Posterior cingulate gyrus (tissue), 11 donors: ENCODE results near the gene SNX19.
"Not testable (repeated sequence)": the region's sequence is repeated elsewhere in the genome, so short reads cannot be mapped to it uniquely, and the experiment has no call there.

Experiments used
- DNase-seq, 10 donors: peaks; one replicate each; pipeline versions ENCODE4 v3.0.0 to v3.0.0-alpha.2; 2020 to 2021; ENCODE audit warnings: mixed read lengths in 3 of 10
- intact Hi-C: fragments of 100-400 bp; cut with DNase I; formaldehyde crosslinking; loops from one replicate; pipeline ENCODE4 v1.15.1; 2023

SNX19 gene, protein sequence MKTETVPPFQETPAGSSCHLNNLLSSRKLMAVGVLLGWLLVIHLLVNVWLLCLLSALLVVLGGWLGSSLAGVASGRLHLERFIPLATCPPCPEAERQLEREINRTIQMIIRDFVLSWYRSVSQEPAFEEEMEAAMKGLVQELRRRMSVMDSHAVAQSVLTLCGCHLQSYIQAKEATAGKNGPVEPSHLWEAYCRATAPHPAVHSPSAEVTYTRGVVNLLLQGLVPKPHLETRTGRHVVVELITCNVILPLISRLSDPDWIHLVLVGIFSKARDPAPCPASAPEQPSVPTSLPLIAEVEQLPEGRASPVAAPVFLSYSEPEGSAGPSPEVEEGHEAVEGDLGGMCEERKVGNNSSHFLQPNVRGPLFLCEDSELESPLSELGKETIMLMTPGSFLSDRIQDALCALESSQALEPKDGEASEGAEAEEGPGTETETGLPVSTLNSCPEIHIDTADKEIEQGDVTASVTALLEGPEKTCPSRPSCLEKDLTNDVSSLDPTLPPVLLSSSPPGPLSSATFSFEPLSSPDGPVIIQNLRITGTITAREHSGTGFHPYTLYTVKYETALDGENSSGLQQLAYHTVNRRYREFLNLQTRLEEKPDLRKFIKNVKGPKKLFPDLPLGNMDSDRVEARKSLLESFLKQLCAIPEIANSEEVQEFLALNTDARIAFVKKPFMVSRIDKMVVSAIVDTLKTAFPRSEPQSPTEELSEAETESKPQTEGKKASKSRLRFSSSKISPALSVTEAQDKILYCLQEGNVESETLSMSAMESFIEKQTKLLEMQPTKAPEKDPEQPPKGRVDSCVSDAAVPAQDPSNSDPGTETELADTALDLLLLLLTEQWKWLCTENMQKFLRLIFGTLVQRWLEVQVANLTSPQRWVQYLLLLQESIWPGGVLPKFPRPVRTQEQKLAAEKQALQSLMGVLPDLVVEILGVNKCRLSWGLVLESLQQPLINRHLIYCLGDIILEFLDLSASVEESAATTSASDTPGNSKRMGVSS

DNA sequence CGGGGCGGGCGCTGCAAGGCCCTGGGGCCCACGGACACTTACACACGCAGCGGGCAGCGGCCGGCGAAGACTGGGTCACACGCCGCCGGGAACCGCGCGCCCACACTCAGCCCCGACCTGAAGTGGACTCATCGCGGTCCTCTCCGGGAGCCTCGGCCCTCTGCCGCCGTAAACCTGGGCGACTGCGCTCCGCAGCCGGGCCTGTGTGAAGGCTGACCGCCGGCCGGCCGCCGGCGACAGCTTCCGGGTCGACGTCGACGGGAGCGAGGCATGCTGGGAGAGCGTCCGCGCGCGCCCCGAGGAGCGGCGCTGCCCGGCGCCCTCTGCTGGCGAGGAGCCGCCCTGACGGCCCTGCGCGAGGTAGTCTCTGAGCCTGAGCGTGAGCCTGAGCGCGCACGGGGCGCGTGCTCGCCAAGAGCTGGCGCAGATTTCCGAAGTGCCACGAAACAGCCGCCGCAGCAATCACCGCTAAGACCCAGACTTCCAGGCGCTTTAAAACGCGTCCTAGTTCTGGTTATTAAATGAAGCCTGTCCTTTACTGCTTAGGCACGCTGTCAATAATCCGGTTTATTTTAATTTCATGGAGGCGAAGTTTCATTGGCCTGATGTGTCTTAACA lies at the start of gene SNX19:
Gene SNX19 (minus strand): TSS at position 242 of the 618 bp plus-strand sequence. CDS start 540 bp downstream, outside the sequence.
- intact Hi-C loops: no loop called here
- peak; percentile 88 to 99 (median 92) for DNase-seq

DNA sequence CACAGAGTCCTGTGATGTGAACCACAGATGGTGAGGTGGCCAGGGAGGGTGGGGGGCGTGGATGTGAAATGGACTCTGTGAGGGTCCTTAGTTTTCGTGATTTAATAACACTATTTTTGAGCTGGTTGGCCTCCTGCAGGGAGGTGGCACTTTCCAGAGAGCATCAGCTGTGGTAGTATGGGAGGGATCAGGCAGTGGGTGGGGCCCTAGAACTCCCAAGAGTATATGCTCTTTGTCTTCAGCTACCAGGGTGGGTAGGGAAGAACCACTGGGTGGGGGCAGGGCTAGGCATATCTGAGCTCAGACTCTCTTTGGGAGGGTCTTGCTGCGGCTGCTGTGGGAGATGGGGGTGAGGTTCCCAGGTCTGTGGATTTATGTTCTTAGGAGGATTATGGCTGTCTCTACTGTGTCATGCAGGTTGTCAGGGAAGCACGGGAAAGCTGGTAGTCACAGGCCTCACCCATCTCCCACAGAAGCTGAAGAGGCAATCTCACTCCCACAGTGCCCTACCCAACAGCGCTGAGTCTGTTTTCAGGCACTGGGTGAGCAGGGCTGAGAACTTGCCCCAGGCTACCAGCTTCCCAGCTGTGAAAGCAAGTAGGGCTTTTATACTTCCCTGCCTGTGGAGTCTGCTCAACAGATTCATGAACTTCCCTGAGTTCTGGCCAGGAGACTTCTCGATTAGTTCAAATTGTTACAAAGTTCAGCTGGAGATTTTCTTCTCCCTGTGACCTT lies 47.9 kb upstream of the SNX19 start:
- intact Hi-C loops: no loop called here
- no peak for DNase-seq

DNA sequence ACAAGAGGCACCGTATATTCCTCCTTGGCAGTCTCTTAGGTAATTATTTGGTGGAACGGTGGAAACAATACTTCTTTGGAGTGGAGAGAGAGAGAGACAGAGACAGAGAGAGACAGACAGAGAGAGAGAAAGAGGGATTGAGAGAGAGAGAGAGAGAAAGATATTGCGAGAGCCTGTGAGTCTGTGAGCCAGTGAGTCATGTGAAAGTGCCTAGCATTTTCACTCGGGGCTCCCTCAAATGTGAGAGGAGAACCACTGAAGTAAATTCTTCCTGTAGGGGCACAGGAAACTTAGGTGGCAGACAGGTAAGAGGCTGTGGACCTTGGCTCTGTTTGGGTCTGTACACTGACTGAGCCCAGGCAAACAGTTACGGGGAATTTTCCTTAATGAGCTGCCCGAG lies 31.6 kb upstream of the SNX19 start:
- intact Hi-C loops: no loop called here
- no peak for DNase-seq

DNA sequence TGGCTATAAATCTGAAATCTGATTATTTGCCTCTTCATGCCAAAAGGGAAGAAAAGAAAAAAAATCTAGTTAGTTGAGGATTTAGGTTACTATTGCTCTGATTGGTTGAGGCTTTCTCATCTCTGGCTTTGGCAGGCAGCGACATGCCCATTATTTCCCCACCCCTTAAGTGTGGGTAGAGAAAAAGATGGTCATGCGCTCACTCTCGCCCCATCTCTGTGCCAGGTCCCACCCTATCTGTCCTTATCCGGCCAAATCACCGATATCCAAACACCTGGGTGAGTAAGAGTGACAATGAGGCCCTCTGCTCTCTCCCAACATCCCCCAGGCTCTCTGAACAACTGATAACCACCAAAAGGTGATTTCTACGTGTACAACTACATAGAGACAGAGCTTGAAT lies 31.2 kb upstream of the SNX19 start:
- no peak for DNase-seq
- intact Hi-C loops: no loop called here

DNA sequence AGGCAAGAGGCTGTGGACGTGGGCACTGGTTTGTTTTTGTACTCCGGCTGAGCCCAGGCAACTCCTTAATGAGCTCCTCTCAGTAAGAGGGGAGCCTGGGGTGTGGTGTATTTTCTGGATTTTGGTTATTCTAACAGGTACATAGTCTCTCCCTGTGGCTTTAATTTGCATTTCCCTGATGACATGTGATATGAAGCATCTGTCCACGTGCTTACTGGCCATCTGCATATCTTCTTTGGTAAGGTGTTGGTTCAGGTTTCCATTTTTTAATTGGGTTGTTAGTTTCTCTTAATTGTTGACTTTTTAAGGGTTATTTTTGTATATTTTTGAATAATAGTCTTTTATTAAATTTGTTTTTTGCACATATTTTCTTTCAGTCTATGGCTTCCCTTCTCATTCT lies 30.8 kb upstream of the SNX19 start:
- no peak for DNase-seq
- intact Hi-C loops: no loop called here

DNA sequence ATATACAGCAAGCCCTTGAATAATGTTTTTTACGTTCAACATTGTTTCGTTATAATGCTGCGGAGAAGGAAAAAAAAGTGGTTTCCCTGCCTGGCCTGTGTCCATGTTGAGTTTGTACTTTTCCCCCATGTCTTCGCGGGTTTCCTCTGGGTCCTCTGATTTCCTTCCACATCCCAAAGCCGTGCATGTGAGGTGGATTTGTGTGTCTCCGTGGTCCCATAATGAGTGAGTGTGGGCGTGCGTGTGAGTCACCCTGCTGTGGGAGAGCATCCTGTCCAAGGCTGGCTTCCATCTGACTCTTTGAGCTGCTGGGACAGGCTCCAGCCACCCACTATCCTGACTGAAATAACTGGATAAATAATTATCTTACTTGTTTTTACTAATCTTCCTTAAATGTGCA lies 29.6 kb upstream of the SNX19 start:
- intact Hi-C loops: no loop called here
- DNase-seq: peak in 9 of 10 donors; percentile 17 to 92 (median 63)

DNA sequence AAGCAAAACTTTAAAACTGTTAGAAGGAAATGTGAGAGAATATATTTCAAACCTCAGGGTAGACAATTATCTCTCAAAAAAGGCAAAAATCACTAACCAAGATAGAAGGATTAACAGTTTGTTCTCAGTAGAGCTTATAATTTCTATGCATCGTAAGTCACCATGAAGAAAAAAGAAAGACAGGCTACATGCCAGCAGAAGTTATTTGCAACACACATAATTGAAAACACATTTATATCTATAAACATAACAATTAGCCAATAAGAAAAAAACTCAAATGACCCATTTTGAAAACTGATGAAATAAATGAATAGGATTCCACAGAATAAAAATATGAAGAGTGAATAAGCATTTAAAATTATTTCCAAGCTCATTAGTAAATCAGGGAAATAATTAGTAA lies 24.4 kb upstream of the SNX19 start:
- no peak for DNase-seq

DNA sequence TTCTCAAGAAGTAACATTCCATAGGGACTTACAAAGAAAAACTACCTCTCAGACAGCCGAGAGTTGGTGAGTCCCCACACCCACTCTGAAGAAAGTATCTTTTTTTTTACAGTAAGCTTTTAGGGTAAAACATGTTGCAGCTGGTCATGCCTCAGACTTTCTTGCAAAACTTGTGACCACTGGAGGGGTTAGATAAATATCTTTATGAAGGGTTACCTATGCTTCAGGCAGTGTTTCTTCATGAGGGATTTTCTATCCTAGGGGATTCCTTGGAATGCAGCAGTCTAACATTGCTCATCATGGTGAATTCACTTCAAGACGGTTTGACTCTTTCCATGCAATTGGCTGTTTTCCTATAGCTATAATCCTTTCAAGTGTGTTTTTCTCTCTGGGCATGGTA lies 20.8 kb upstream of the SNX19 start:
- no peak for DNase-seq
- intact Hi-C loops: no loop called here

More for the DNA sequence above, 24.4 kb upstream of the SNX19 start:
- intact Hi-C loops: no loop called here

DNA sequence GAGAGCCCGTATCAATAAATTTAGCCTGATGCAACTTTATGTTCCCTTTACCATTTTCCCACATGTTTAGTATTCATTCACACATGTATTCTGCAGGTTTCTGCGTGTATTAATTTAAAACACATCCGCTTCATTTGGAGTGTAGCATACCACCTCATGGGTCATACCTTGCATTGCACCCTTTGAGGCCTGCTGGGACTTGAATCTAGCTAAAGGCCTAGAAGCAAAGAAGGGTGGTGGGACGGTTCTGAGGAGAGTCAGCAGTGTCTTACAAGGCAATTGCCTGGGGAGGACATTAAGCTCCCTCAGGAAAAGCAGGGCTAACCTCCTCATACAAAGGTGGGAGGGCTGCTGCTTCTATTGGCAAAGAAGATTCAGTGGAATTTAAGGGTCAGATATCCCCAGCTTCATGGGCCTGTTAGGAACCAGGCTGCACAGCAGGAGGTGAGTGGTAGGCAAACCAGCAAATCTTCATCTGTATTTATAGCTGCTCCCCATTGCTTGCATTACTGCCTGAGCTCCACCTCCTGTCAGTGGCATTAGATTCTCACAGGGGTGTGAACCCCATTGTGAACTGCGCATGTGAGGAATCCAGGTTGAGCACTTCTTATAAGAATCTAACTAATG lies 15.9 kb upstream of the SNX19 start:
- DNase-seq: no peak
- intact Hi-C loops: no loop called here

DNA sequence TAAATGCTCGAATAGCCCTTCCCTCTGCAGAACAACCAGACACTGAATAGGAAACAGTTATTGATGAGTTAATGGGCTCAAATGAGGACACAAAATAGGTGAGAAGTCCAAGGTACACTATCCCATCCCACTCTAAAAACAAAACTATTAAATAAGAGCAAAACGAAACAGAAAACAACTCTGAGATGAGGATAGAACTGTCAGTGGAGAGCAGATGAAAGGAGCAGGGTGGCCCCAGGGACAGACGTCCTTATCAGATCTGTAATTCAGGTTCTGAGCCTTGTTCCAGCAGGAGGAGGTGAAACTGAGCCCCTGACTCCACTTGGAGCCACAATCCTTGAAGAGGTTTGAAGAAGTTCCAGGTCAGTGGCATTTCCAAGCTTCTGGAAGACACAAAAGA lies 8.5 kb upstream of the SNX19 start:
- intact Hi-C loops: loop anchor here (5.0 kb wide), 1 partner anchor 748 kb away; no protein-coding TSS in a partner anchor
- no peak for DNase-seq

DNA sequence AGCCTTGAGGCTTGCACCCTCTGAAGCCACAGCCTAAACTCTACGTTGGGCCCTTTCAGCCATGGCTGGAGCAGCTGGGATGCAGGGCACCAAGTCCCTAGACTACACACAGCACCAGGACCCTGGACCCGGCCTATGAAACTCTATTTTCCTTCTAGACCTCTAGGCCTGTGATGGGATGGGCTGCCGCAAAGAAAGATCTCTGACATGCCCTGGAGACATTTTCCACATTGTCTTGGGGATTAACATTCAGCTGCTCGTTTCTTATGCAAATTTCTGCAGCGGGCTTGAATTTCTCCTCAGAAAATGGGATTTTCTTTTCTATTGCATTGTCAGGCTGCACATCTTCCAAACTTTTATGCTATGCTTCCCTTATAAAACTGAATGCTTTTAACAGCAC lies 4.3 kb upstream of the SNX19 start:
- intact Hi-C loops: loop anchor here (5.0 kb wide), 1 partner anchor 752 kb away; no protein-coding TSS in a partner anchor

DNA sequence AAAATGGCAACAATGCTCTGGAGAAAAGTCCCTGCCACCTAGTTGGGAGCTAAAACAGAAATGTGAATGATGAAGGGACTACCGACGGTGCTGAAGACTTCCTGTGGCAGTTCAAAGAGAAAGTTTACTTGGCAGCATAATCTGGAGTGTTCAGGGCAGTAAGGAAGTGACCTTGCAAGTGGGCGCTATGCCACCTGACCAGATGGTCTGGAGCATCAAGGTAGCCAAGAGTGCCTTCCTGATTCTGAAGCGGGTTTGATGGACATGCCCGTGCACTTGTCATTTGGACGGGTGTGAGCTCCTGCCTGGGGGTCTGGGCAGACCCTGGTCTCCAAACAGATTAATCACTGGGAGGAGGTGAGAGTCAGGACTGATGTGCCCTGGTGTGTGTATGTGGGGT lies 1.8 kb upstream of the SNX19 start:
- no peak for DNase-seq

More for the DNA sequence above, 4.3 kb upstream of the SNX19 start:
- DNase-seq: not testable (repeated sequence)

DNA sequence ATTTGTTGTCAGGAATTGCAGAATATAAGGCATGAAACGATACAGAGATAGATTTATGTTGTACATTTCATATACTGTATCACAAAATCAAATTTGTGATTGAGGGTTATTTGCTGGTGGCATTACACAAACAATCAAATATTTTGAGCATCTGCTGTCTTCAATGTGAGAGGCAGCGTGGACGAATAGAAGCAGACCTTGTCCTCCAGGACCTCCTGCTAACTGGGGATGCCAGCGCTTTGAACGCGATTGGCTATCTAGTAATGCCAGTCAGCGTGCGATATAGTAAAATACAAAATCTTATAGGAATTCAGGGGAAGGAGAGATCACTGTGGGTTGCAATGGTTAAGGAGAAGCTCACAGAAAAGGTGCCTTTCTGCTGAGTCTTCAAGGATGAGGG lies 631 bp upstream of the SNX19 start:
- peak in 5 of 10 donors; percentile 15 to 83 (median 55) for DNase-seq
- intact Hi-C loops: no loop called here

More for the DNA sequence above, 1.8 kb upstream of the SNX19 start:
- intact Hi-C loops: no loop called here

DNA sequence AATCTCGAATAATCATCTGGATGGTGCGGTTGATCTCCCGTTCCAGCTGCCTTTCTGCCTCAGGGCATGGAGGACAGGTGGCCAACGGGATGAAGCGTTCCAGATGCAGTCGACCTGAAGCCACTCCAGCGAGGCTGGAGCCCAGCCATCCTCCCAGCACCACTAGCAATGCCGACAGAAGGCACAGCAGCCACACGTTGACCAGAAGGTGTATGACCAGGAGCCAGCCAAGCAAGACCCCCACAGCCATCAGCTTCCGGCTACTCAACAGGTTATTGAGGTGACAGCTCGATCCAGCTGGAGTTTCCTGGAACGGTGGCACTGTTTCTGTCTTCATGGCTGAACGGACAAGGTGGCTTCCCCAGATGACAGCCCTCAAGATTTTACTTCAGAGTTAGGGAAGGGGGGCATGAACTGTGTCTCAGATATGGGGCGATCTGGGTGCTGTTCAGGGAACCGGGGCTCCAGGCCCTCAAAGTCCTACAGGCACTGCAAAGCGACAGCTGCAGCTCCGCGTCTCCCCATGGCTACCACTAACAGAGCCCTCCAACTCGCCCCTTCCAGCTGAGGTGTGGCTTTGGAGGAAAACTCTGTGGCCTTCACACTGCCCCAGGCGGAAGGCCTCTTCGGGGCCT lies 559 bp downstream of the SNX19 start:
- DNase-seq: no peak
- intact Hi-C loops: no loop called here

DNA sequence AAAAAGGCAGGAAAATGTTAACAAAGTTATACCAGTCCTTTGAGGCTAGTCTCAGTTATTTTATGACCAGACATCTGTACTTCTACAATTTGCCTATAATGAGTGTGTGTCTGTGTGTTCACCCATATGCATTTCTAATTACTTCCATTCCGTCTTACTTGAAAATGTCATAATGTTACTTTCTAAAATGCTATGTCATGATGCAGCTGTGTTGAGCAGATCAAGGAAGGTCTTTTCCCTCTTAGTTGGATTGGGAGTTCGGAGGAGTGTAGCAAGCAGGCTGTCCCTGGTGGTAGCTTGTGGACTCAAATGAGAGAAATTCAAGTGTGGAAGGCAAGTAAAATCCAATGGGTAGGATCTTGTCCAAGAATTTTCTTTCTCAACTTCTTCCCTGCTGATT lies 3.0 kb downstream of the SNX19 start:
- DNase-seq: no peak
- intact Hi-C loops: no loop called here

DNA sequence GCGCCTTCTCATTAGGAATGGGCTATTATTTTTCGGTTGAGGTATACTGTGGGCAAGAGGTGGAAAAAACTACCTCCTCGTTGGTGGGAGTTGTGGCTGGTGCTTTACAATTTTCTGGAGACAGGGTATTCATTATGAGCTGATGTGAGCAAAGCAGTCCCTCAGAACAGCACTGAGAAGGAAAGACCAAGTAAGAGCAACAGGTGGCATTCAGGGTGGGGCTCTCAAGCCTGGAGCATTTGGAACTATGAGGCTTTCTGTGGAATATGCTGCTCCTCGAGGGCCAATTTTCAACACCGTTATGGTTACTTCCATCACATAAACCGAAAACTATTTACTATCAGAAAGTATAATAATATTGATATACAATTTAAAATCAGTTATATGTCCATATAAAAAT lies 3.7 kb downstream of the SNX19 start:
- intact Hi-C loops: no loop called here
- DNase-seq: no peak

DNA sequence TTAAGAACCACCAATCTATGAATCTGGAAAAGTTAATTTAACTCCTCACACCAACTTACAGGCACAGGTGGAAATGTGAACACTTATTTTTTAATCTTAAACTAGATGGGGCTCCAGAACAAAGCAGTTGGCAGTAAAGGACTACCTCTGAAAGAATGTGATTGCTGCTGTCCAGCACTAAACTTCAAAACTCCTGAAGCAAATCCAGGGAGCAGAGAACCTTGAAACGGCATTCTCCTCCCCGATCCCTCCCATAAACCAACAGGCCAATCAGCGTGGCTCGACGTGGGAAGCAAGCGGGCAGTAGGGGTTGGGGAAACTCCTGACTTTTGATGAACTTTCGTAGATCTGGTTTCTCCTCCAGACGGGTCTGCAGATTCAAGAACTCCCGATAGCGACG lies 5.0 kb downstream of the SNX19 start:
- DNase-seq: no peak
- intact Hi-C loops: no loop called here

DNA sequence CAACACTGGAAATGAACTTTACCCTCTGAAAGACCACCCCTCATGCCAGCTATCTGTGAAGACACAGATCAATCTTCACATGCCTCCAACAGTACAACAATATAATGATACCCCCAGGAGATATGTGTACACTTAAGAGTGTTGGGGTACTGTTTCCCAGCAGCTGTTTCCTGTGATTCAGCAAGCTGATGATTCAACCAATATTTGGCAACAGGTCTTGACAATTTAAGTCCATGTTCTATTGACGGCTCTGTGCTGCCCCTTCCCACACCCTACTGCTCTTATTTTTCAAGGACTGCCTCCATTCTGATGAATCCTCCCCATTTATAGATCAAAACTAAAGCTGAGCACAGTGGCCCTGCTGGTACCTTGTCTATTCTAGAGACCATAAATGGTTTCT lies 6.6 kb downstream of the SNX19 start:
- DNase-seq: no peak
- intact Hi-C loops: no loop called here
